ENCODE data around the gene ATXN2.
A peak's percentile ranks its signal among the peaks of the same experiment; 100 is the strongest.
"Not testable (repeated sequence)": the region's sequence is repeated elsewhere in the genome, so short reads cannot be mapped to it uniquely, and the experiment has no call there.

Gene ATXN2

GRCh38 chr12:111570084-111570961 lies 28.8 kb downstream of the ATXN2 start:
- Histone ChIP-seq H3K4me1 (ENCODE audit: control insufficient read depth, insufficient read depth, low read length) (peaks cover 17% of the 10 kb centered on the region), H3K9me3 (ENCODE audit: control insufficient read depth, low read length) (no peaks in the 10 kb centered on the region), H3K4me3 (ENCODE audit: low read length) (peak overlapping the region; percentile 13), H3K36me3 (ENCODE audit: control insufficient read depth, insufficient read depth, low read length, severe bottlenecking) (peaks cover 7% of the 10 kb centered on the region), H3K27me3 (replicated peaks; ENCODE audit: control insufficient read depth, insufficient read depth, low read length) (no peaks in the 10 kb centered on the region), H3K9ac (ENCODE audit: low read length) (no peak overlapping the region)
- DNase-seq (ENCODE audit: low read depth) = peak; percentile 72

GRCh38 chr12:111569363-111570083 lies 29.6 kb downstream of the ATXN2 start:
- no peaks in the 10 kb centered on the region for H3K9me3 ChIP-seq (ENCODE audit: control insufficient read depth, low read length)
- no peak for DNase-seq (ENCODE audit: low read depth)
- peak overlapping the region; percentile 13 for H3K4me3 ChIP-seq (ENCODE audit: low read length)
- H3K4me1 ChIP-seq (ENCODE audit: control insufficient read depth, insufficient read depth, low read length) = peaks cover 17% of the 10 kb centered on the region
- no peak overlapping the region for H3K9ac ChIP-seq (ENCODE audit: low read length)
- H3K36me3 ChIP-seq (ENCODE audit: control insufficient read depth, insufficient read depth, low read length, severe bottlenecking) = peaks cover 13% of the 10 kb centered on the region
- no peaks in the 10 kb centered on the region for H3K27me3 ChIP-seq (replicated peaks; ENCODE audit: control insufficient read depth, insufficient read depth, low read length)

- H3K9ac ChIP-seq (ENCODE audit: low read length); DNase-seq (ENCODE audit: low read depth); H3K9me3 ChIP-seq (ENCODE audit: control insufficient read depth, low read length): not testable (repeated sequence)
Observed at GRCh38 chr12:111560844-111561243, 38.3 kb downstream of the ATXN2 start.

GRCh38 chr12:111558107-111558376 lies 41.1 kb downstream of the ATXN2 start:
- no peak for DNase-seq (ENCODE audit: low read depth)
- Histone ChIP-seq H3K4me3 (ENCODE audit: low read length) (peak overlapping the region; percentile 59), H3K9me3 (ENCODE audit: control insufficient read depth, low read length) (no peaks in the 10 kb centered on the region), H3K27me3 (replicated peaks; ENCODE audit: control insufficient read depth, insufficient read depth, low read length) (no peaks in the 10 kb centered on the region), H3K9ac (ENCODE audit: low read length) (peak overlapping the region; percentile 2), H3K36me3 (ENCODE audit: control insufficient read depth, insufficient read depth, low read length, severe bottlenecking) (peaks cover 12% of the 10 kb centered on the region), H3K4me1 (ENCODE audit: control insufficient read depth, insufficient read depth, low read length) (peaks cover 44% of the 10 kb centered on the region)

More at GRCh38 chr12:111560844-111561243, 38.3 kb downstream of the ATXN2 start:
- not testable (repeated sequence) for H3K27me3 ChIP-seq (replicated peaks; ENCODE audit: control insufficient read depth, insufficient read depth, low read length); H3K4me3 ChIP-seq (ENCODE audit: low read length)
- peaks cover 20% of the 10 kb centered on the region for H3K36me3 ChIP-seq (ENCODE audit: control insufficient read depth, insufficient read depth, low read length, severe bottlenecking)
- peaks cover 39% of the 10 kb centered on the region for H3K4me1 ChIP-seq (ENCODE audit: control insufficient read depth, insufficient read depth, low read length)

DNA sequence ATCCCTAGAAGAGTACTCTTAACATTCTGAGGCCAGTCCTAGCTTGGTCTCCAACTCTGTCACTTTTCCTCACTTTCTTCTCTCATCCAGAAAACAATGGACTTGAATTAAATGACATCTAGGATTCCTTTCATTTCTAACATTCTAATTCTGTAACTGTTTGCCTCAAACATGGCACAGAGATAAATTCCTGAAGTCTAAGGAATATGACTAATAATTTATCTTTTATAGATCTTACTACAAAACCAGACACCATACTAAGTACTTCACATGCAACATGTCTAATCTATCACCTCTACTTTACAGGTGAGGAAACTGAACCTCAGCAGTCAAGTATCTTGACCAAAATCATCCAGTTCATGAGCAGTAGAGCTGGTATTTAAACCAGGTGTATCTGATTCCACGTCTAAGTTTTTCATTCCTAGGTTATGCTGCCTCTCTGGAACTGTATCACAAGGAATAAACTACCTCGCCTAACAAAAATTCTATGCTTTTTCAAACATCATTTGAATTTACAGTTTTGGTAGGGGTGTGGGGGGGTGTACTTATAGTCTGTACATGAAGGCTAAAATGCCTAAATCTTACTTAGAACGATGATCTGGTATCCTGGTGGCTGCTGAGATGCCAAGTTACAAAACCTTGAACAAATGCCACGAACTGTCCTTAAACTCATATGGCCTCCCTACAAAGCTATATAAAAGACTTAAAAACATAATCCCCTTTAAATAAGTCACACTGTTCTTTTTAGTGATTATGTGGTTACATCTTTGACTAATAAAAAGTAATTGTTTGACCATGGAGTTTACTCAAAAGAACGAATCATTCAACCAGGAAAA lies 41.6 kb downstream of the ATXN2 start:
- Histone ChIP-seq H3K27me3 (replicated peaks; ENCODE audit: control insufficient read depth, insufficient read depth, low read length) (no peaks in the 10 kb centered on the region), H3K36me3 (ENCODE audit: control insufficient read depth, insufficient read depth, low read length, severe bottlenecking) (peaks cover 12% of the 10 kb centered on the region), H3K9ac (ENCODE audit: low read length) (peak overlapping the region; percentile 30), H3K9me3 (ENCODE audit: control insufficient read depth, low read length) (no peaks in the 10 kb centered on the region), H3K4me3 (ENCODE audit: low read length) (peak overlapping the region; percentile 59), H3K4me1 (ENCODE audit: control insufficient read depth, insufficient read depth, low read length) (peaks cover 40% of the 10 kb centered on the region)
- peak; percentile 41 for DNase-seq (ENCODE audit: low read depth)

- Histone ChIP-seq H3K9me3 (ENCODE audit: control insufficient read depth, low read length) (no peaks in the 10 kb centered on the region), H3K4me1 (ENCODE audit: control insufficient read depth, insufficient read depth, low read length) (peaks cover 36% of the 10 kb centered on the region), H3K4me3 (ENCODE audit: low read length) (peak overlapping the region; percentile 59), H3K27me3 (replicated peaks; ENCODE audit: control insufficient read depth, insufficient read depth, low read length) (no peaks in the 10 kb centered on the region), H3K36me3 (ENCODE audit: control insufficient read depth, insufficient read depth, low read length, severe bottlenecking) (peaks cover 19% of the 10 kb centered on the region), H3K9ac (ENCODE audit: low read length) (peak overlapping the region; percentile 30)
- no peak for DNase-seq (ENCODE audit: low read depth)
Observed at GRCh38 chr12:111556676-111557075, 42.4 kb downstream of the ATXN2 start.

- peaks cover 36% of the 10 kb centered on the region for H3K4me1 ChIP-seq (ENCODE audit: control insufficient read depth, insufficient read depth, low read length)
Observed at GRCh38 chr12:111555313-111555712, 43.8 kb downstream of the ATXN2 start.

GRCh38 chr12:111546758-111547383 lies 52.2 kb downstream of the ATXN2 start:
- no peak overlapping the region for H3K9ac ChIP-seq (ENCODE audit: low read length)
- peaks cover 9% of the 10 kb centered on the region for H3K4me1 ChIP-seq (ENCODE audit: control insufficient read depth, insufficient read depth, low read length)
- H3K9me3 ChIP-seq (ENCODE audit: control insufficient read depth, low read length) = no peaks in the 10 kb centered on the region
- DNase-seq (ENCODE audit: low read depth) = no peak
- H3K27me3 ChIP-seq (replicated peaks; ENCODE audit: control insufficient read depth, insufficient read depth, low read length) = no peaks in the 10 kb centered on the region
- peaks cover 78% of the 10 kb centered on the region for H3K36me3 ChIP-seq (ENCODE audit: control insufficient read depth, insufficient read depth, low read length, severe bottlenecking)
- H3K4me3 ChIP-seq (ENCODE audit: low read length) = no peak overlapping the region

More at GRCh38 chr12:111555313-111555712, 43.8 kb downstream of the ATXN2 start:
- not testable (repeated sequence) for H3K9me3 ChIP-seq (ENCODE audit: control insufficient read depth, low read length); DNase-seq (ENCODE audit: low read depth); H3K27me3 ChIP-seq (replicated peaks; ENCODE audit: control insufficient read depth, insufficient read depth, low read length); H3K9ac ChIP-seq (ENCODE audit: low read length); H3K4me3 ChIP-seq (ENCODE audit: low read length)
- H3K36me3 ChIP-seq (ENCODE audit: control insufficient read depth, insufficient read depth, low read length, severe bottlenecking) = peaks cover 26% of the 10 kb centered on the region

GRCh38 chr12:111546171-111546570 lies 52.9 kb downstream of the ATXN2 start:
- H3K9me3 ChIP-seq (ENCODE audit: control insufficient read depth, low read length) = no peaks in the 10 kb centered on the region
- DNase-seq (ENCODE audit: low read depth) = no peak
- H3K36me3 ChIP-seq (ENCODE audit: control insufficient read depth, insufficient read depth, low read length, severe bottlenecking) = peaks cover 72% of the 10 kb centered on the region

GRCh38 chr12:111544032-111544431 lies 55.1 kb downstream of the ATXN2 start:
- Histone ChIP-seq H3K36me3 (ENCODE audit: control insufficient read depth, insufficient read depth, low read length, severe bottlenecking) (peaks cover 58% of the 10 kb centered on the region), H3K9me3 (ENCODE audit: control insufficient read depth, low read length) (no peaks in the 10 kb centered on the region), H3K9ac (ENCODE audit: low read length) (no peak overlapping the region), H3K27me3 (replicated peaks; ENCODE audit: control insufficient read depth, insufficient read depth, low read length) (no peaks in the 10 kb centered on the region), H3K4me3 (ENCODE audit: low read length) (no peak overlapping the region), H3K4me1 (ENCODE audit: control insufficient read depth, insufficient read depth, low read length) (peaks cover 9% of the 10 kb centered on the region)
- no peak for DNase-seq (ENCODE audit: low read depth)

More at GRCh38 chr12:111546171-111546570, 52.9 kb downstream of the ATXN2 start:
- peaks cover 9% of the 10 kb centered on the region for H3K4me1 ChIP-seq (ENCODE audit: control insufficient read depth, insufficient read depth, low read length)
- H3K4me3 ChIP-seq (ENCODE audit: low read length) = no peak overlapping the region
- H3K27me3 ChIP-seq (replicated peaks; ENCODE audit: control insufficient read depth, insufficient read depth, low read length) = no peaks in the 10 kb centered on the region
- H3K9ac ChIP-seq (ENCODE audit: low read length) = no peak overlapping the region

Measured in adipocyte (in vitro differentiated cells).